ENCODE results near the gene COMMD2. TPM values are rescaled to one million over a fixed set of nuclear protein-coding genes. Genes with fewer than 3 reads are reported as not detected.
A peak's percentile ranks its signal among the peaks of the same experiment; 100 is the strongest.

The COMMD2 gene
- total RNA-seq, 6 experiments from 2014 or later = 11.0 to 17.7 (median 14.0) TPM

- H3K27ac ChIP-seq = no peak overlapping the region
- no peaks in the 10 kb centered on the region for H3K4me1 ChIP-seq
- no peaks in the 10 kb centered on the region for H3K9me3 ChIP-seq
- ATAC-seq (no peak), DNase-seq (no peak)
- no peak for TF ChIP-seq POLR2A (IDR thresholded peaks at IDR 0.05)
- TF ChIP-seq, protein P1, sequence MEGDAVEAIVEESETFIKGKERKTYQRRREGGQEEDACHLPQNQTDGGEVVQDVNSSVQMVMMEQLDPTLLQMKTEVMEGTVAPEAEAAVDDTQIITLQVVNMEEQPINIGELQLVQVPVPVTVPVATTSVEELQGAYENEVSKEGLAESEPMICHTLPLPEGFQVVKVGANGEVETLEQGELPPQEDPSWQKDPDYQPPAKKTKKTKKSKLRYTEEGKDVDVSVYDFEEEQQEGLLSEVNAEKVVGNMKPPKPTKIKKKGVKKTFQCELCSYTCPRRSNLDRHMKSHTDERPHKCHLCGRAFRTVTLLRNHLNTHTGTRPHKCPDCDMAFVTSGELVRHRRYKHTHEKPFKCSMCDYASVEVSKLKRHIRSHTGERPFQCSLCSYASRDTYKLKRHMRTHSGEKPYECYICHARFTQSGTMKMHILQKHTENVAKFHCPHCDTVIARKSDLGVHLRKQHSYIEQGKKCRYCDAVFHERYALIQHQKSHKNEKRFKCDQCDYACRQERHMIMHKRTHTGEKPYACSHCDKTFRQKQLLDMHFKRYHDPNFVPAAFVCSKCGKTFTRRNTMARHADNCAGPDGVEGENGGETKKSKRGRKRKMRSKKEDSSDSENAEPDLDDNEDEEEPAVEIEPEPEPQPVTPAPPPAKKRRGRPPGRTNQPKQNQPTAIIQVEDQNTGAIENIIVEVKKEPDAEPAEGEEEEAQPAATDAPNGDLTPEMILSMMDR (IDR thresholded peaks at IDR 0.05) = no peak
- 90% methylated on average over 1 of the region's 5 CpGs for WGBS (ENCODE audit: insufficient coverage, low coverage, low lambda C conversion rate, missing lambda C conversion rate)
- H3K27me3 ChIP-seq = no peaks in the 10 kb centered on the region
- intact Hi-C loops (cut with DNase I) = no loop called here
- H3K4me3 ChIP-seq = no peak overlapping the region
- no peaks in the 10 kb centered on the region for H3K36me3 ChIP-seq
Observed at GRCh38 chr3:149784064-149784704, 31.9 kb upstream of the COMMD2 start.

DNA sequence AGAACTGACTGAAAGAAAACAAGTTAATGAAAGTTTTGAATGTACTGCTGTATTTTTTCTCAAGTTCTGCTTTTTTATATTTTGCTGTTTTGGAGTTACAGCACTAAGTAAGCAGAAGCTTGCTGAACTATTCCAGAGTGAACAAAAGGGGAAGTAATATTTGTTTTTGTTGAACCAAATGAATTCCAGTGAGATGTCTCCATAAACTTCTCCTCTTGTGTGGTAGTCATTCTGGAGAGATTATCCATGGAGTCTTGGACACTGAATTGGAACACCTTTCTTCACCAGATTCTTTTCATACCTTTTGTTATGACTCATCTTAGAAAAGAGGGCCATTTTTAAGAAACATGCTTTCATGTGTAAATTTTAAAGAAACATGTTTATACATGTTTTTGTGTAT, 31.3 kb upstream of the COMMD2 start:
- Histone ChIP-seq H3K36me3 (no peaks in the 10 kb centered on the region), H3K27me3 (no peaks in the 10 kb centered on the region), H3K27ac (no peak overlapping the region), H3K4me1 (no peaks in the 10 kb centered on the region), H3K4me3 (no peak overlapping the region), H3K9me3 (no peaks in the 10 kb centered on the region)
- no peak for DNase-seq
- TF ChIP-seq, protein P1 (IDR thresholded peaks at IDR 0.05) = no peak
- TF ChIP-seq POLR2A (IDR thresholded peaks at IDR 0.05) = no peak
- intact Hi-C loops (cut with DNase I) = no loop called here
- ATAC-seq = peak in 1 of 4 donors; percentile 57

DNA sequence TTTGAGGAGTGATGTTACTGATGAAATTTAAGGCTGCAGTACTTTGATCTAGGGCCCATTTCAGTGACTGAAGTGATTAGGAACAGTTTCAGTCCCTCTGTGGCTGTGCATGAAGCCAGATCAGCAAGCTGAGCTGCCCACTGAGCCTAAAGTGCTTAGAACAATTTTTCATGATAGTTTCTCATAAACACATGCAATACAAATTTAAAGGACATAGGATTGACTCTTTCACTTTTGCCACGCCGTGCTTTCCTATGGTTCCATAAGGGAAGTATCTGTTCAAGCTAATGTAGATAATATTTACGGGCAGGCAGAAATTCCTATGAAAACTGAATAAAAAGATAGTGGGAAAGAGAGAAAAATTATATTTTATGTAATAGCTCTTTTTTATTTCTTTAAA, 29.5 kb upstream of the COMMD2 start:
- intact Hi-C loops (cut with DNase I) = no loop called here
- ATAC-seq (peak in 1 of 4 donors; percentile 16), DNase-seq (no peak)
- Histone ChIP-seq H3K4me3 (no peak overlapping the region), H3K27ac (no peak overlapping the region), H3K27me3 (no peaks in the 10 kb centered on the region), H3K9me3 (no peaks in the 10 kb centered on the region), H3K36me3 (no peaks in the 10 kb centered on the region), H3K4me1 (no peaks in the 10 kb centered on the region)
- 71% methylated on average over 3 of the region's 3 CpGs for WGBS (ENCODE audit: insufficient coverage, low coverage, low lambda C conversion rate, missing lambda C conversion rate)
- TF ChIP-seq, protein P1 (IDR thresholded peaks at IDR 0.05) = no peak
- no peak for TF ChIP-seq POLR2A (IDR thresholded peaks at IDR 0.05)

DNA sequence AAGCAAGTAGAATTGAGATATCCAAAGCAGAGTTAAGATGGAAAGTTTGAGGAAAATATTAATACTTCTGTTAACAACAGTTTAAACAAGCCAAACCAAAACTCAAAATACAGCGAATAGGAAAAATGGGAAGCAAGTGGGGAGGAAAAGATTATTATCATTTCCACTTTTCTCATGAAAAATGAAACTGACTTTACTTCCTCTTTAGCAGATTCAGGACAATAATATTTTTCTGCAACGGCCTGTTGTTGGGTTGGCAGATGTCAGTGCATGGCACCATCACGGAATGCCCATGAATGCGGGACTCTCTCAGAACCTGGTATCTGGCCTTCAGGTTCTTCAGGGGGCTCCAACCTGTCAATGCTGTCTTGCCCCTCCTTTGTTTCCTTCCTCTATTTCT, 28.9 kb upstream of the COMMD2 start:
- H3K27ac ChIP-seq = no peak overlapping the region

More for the DNA sequence above, 28.9 kb upstream of the COMMD2 start:
- ATAC-seq = peak in 2 of 4 donors; percentile 24 to 37
- Histone ChIP-seq H3K4me3 (no peak overlapping the region), H3K27me3 (no peaks in the 10 kb centered on the region), H3K9me3 (no peaks in the 10 kb centered on the region), H3K36me3 (no peaks in the 10 kb centered on the region), H3K4me1 (no peaks in the 10 kb centered on the region)
- TF ChIP-seq, protein P1 (IDR thresholded peaks at IDR 0.05) = no peak
- no peak for TF ChIP-seq POLR2A (IDR thresholded peaks at IDR 0.05)
- intact Hi-C loops (cut with DNase I) = no loop called here
- 57% methylated on average over 4 of the region's 4 CpGs for WGBS (ENCODE audit: insufficient coverage, low coverage, low lambda C conversion rate, missing lambda C conversion rate)
- DNase-seq = no peak

Measured in right lobe of liver (tissue), 6 donors.